Psoas muscle (tissue), 8 donors: ENCODE measurements around the gene MAST2. TPM values are rescaled to one million over a fixed set of nuclear protein-coding genes. Genes with fewer than 3 reads are reported as not detected.
"Not testable (repeated sequence)": the region's sequence is repeated elsewhere in the genome, so short reads cannot be mapped to it uniquely, and the experiment has no call there.

Source experiments
- ATAC-seq, 4 donors: fragments of 200-7000 bp; cut with Tn5 transposase; one replicate each; pipeline ENCODE4 v1.9.1; 2020; ENCODE audit warnings: moderate library complexity in 3 of 4, mild to moderate bottlenecking in 2 of 4
- DNase-seq, 2 donors: peaks; one replicate each; pipeline ENCODE4 v3.0.0-alpha.2; 2020
- H3K27ac ChIP-seq: fragments of 200-600 bp; one replicate; pipeline ENCODE4 v1.8.0; 2022
- H3K27me3 ChIP-seq, 3 donors: fragments of 200-600 bp in 1 of 3; one replicate each; pipeline versions ENCODE4 v1.6.1 to v1.8.0; 2013 to 2022; ENCODE audit warnings: low read length in 2 of 3, mild to moderate bottlenecking in 2 of 3, moderate library complexity in 1 of 3; ENCODE audit not compliant: insufficient read depth in 3 of 3
- H3K36me3 ChIP-seq, 2 donors: fragments of 200-600 bp in 1 of 2; one replicate each; pipeline versions ENCODE4 v1.6.1 to v1.8.0; 2013 to 2022; ENCODE audit warnings: low read depth in 1 of 2, mild to moderate bottlenecking in 1 of 2, moderate library complexity in 1 of 2; ENCODE audit not compliant: insufficient read depth in 1 of 2
- H3K4me1 ChIP-seq: fragments of 200-600 bp; one replicate; pipeline ENCODE4 v1.8.0; 2022
- H3K4me3 ChIP-seq: fragments of 200-600 bp; one replicate; pipeline ENCODE4 v1.8.0; 2022; ENCODE audit warnings: mild to moderate bottlenecking
- H3K9me3 ChIP-seq: fragments of 200-600 bp; one replicate; pipeline ENCODE4 v1.8.0; 2022
- CTCF ChIP-seq: fragments of 200-600 bp; IDR thresholded peaks from one replicate; pipeline ENCODE4 v1.8.0; 2022; ENCODE audit warnings: antibody characterized with exemption
- WGBS, 3 donors: extraction: QIAGEN DNeasy Blood & Tissue Kit; methylation state at CpG; one replicate each; pipeline versions ENCODE4 v1.1.6 to v1.1.7; 2013; 5-methylcytosine and 5-hydroxymethylcytosine counted together
- intact Hi-C, 2 donors: fragments of 100-400 bp; cut with DNase I; formaldehyde crosslinking; loops; one replicate each; pipeline versions ENCODE4 v1.11.0 to v1.14.2; 2022
- polyA plus RNA-seq, 3 donors: library from polyadenylated mRNA; stranded (reverse); fragments of 200-250 nt; gene quantifications; one replicate each; pipeline ENCODE4 v1.2.3, GENCODE V29; 2013
- total RNA-seq, 4 donors: library from RNA; stranded (reverse); fragmentation: NEBNext Ultra II Directional in 2 of 4; extraction: Animal tissue kit (Norgen Biotek cat#: 25700) in 2 of 4; gene quantifications; one replicate each; pipeline versions ENCODE4 v1.2.1 to v1.2.4, GENCODE V29; 2021 to 2023
- donor health status: healthy with polysubstance abuse.
- donor health status: DM: no; HTN: no; CAD: no; lungs with moderate emphysema.
- donor health status: Bipolar disorder and iron deficiency.
- donor health status: healthy.
- donor health status: DM: yes; HTN: yes; CAD: no.
- donor health status: DM: no; HTN: no; CAD: no.
- donor health status: DM: no; HTN: no; CAD: no.
- donor health status: DM: yes; HTN: yes; CAD: no.

The MAST2 gene
- total and polyA plus RNA-seq, 7 donors = 97.8 to 266 (median 159) TPM

DNA sequence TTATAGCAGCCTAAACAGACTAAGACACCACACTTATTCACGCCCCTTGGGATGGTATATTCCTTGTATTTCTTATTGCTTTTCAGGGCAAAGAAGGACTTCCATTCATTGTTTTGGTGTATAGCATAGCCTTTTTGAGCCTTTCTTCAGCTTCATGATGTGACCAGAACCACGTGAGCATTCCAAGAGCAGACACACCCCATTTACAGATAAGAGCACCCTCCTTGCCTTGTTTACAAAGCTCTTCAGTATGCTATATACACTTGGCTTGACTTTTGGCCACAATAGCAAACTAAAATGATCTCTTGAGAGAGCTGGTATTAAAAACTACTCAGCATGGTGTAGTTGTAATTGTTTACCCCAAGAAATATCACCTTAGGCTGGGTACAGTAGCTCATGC is 250.3 kb downstream of the MAST2 start:
- no peak for ATAC-seq

DNA sequence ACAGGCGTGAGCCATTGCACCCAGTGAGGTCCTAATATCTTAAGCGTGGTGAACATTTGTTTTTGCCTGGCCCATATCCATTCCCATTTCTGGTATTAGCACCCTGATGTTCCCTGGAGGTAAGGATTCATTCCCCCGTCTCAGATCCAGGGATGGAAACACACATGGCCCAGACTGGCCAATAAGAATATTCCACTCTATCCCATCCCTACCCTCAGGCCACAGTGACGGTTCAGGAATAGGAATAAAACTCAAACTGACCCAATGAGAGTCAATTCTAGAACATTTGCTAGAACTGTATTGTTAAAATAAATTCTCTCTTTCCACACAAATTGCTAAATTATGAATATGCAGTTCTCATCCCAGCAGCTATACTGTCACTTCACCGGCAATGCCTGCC is 252.9 kb downstream of the MAST2 start:
- DNase-seq = no peak
- no peak overlapping the region for H3K27ac ChIP-seq
- WGBS, 3 donors = 96 to 98% (median 97%) methylated on average over 5 of the region's 5 CpGs
- H3K27me3 ChIP-seq = no peaks in the 10 kb centered on the region
- H3K4me1 ChIP-seq = no peaks in the 10 kb centered on the region
- ATAC-seq = no peak
- no peak for TF ChIP-seq CTCF
- peaks cover 0 to 46% of the 10 kb centered on the region in 2 donors for H3K36me3 ChIP-seq
- H3K4me3 ChIP-seq = no peak overlapping the region
- H3K9me3 ChIP-seq = no peaks in the 10 kb centered on the region
- intact Hi-C loops = no loop called here

More for the DNA sequence above, 250.3 kb downstream of the MAST2 start:
- H3K4me1 ChIP-seq = no peaks in the 10 kb centered on the region
- intact Hi-C loops = no loop called here
- H3K36me3 ChIP-seq = peaks cover 0 to 37% of the 10 kb centered on the region in 2 donors
- no peaks in the 10 kb centered on the region for H3K9me3 ChIP-seq
- no peak for TF ChIP-seq CTCF
- no peak for DNase-seq
- 85 to 90% (median 89%) methylated on average over 2 of the region's 2 CpGs for WGBS, 3 donors
- H3K4me3 ChIP-seq = no peak overlapping the region
- H3K27me3 ChIP-seq = no peaks in the 10 kb centered on the region
- H3K27ac ChIP-seq = no peak overlapping the region

- DNase-seq, H3K9me3 ChIP-seq, H3K27ac ChIP-seq, H3K4me3 ChIP-seq, H3K27me3 ChIP-seq, ATAC-seq, H3K4me1 ChIP-seq, intact Hi-C loops: not testable (repeated sequence)
- H3K36me3 ChIP-seq = peaks cover 0 to 53% of the 10 kb centered on the region in 2 donors
- 91 to 94% (median 93%) methylated on average over 4 of the region's 4 CpGs for WGBS, 3 donors
These were observed 253.8 kb downstream of the MAST2 start for GRCh38 chr1:46057215-46057614.

GRCh38 chr1:46057781-46058180 is 254.4 kb downstream of the MAST2 start:
- Histone ChIP-seq H3K27me3 (no peaks in the 10 kb centered on the region), H3K27ac (no peak overlapping the region), H3K36me3 (peaks cover 0 to 53% of the 10 kb centered on the region in 2 donors), H3K4me1 (no peaks in the 10 kb centered on the region), H3K9me3 (no peaks in the 10 kb centered on the region), H3K4me3 (no peak overlapping the region)
- 91 to 95% (median 94%) methylated on average over 3 of the region's 3 CpGs for WGBS, 3 donors
- TF ChIP-seq CTCF = no peak
- DNase-seq (no peak), ATAC-seq (no peak)
- intact Hi-C loops = no loop called here

GRCh38 chr1:46058936-46059335 is 255.5 kb downstream of the MAST2 start:
- H3K36me3 ChIP-seq = peaks cover 0 to 49% of the 10 kb centered on the region in 2 donors
- no peak for TF ChIP-seq CTCF
- H3K4me1 ChIP-seq = no peaks in the 10 kb centered on the region
- WGBS, 3 donors = 94 to 97% (median 95%) methylated on average over 5 of the region's 5 CpGs
- no peaks in the 10 kb centered on the region for H3K9me3 ChIP-seq
- intact Hi-C loops = no loop called here
- no peak overlapping the region for H3K27ac ChIP-seq
- no peak for ATAC-seq
- DNase-seq = no peak
- H3K27me3 ChIP-seq = no peaks in the 10 kb centered on the region
- H3K4me3 ChIP-seq = no peak overlapping the region
